ENCODE data around the gene DNM3.

DNA sequence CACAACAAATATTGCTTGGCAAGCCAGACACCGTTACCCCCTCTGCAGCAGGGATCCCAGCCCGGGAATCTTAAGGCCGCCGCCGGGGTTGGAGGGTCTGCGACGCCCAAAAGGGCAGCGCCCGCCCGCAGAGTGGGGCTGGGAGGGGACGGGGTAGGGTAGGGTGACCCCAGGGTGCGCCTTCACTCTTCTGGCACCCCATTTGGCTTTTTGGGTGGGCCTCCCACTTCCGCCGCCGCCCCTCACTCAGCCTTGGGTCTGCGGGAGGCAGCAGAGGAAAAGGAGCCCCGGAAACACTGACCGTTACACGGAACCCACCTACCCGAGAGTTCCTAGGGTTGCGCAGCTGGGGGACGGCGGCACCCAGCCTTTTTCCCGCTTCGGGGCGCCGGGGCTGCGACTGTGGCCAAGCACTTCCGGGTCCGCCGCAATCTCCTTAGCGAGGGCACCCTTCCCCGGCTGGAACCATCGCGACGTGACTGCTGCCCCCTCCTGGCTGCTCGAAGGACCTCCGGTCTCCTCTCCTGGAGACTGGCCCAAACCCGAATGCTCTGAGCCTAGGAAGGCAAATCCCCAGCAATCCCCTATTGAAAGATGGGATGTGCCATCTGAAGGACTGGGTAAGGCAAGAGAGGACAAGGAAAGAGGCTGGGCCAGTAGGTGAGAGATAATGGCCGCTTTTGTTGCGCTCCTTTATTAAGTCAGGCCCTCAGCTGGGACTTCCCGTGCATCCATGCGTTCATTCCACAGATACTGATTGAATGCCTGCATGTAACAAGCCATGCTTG lies 602.6 kb downstream of the DNM3 start, which contains the start of gene PIGC:
- TF ChIP-seq, protein P1, sequence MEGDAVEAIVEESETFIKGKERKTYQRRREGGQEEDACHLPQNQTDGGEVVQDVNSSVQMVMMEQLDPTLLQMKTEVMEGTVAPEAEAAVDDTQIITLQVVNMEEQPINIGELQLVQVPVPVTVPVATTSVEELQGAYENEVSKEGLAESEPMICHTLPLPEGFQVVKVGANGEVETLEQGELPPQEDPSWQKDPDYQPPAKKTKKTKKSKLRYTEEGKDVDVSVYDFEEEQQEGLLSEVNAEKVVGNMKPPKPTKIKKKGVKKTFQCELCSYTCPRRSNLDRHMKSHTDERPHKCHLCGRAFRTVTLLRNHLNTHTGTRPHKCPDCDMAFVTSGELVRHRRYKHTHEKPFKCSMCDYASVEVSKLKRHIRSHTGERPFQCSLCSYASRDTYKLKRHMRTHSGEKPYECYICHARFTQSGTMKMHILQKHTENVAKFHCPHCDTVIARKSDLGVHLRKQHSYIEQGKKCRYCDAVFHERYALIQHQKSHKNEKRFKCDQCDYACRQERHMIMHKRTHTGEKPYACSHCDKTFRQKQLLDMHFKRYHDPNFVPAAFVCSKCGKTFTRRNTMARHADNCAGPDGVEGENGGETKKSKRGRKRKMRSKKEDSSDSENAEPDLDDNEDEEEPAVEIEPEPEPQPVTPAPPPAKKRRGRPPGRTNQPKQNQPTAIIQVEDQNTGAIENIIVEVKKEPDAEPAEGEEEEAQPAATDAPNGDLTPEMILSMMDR (IDR thresholded peaks at IDR 0.05): peak in 1 of 3 donors; percentile 75
- no peak for TF ChIP-seq POLR2A (IDR thresholded peaks at IDR 0.05)

Data from lower leg skin (tissue), 3 donors.